Fibroblast of lung (primary cell): Measurements from ENCODE around the gene MLF1. TPM values are rescaled to one million over a fixed set of nuclear protein-coding genes. Genes with fewer than 3 reads are reported as not detected.

Experiments
- DNase-seq, 2 donors: peaks; one replicate each; pipeline versions ENCODE4 v3.0.0 to v3.0.0-alpha.2; 2010; ENCODE audit warnings: low read depth in 2 of 2
- H2AFZ ChIP-seq: 2 replicates; pipeline ENCODE4 v1.5.1; 2012; ENCODE audit warnings: low read length, control low read depth, inconsistent platforms
- H3K27ac ChIP-seq: 2 replicates; pipeline ENCODE4 v1.5.1; 2011; ENCODE audit warnings: low read length, control low read depth; ENCODE audit not compliant: insufficient read depth
- H3K27me3 ChIP-seq: 2 replicates; pipeline ENCODE4 v1.5.1; 2011; ENCODE audit warnings: mild to moderate bottlenecking, low read length; ENCODE audit not compliant: control insufficient read depth, insufficient read depth
- H3K36me3 ChIP-seq: 2 replicates; pipeline ENCODE4 v1.5.1; 2011; ENCODE audit warnings: low read length; ENCODE audit not compliant: control insufficient read depth, insufficient read depth
- H3K4me1 ChIP-seq: 2 replicates; pipeline ENCODE4 v1.5.1; 2011; ENCODE audit warnings: low read length; ENCODE audit not compliant: control insufficient read depth, insufficient read depth; ENCODE audit errors: extremely low read depth
- H3K4me2 ChIP-seq: 2 replicates; pipeline ENCODE4 v1.5.1; 2011; ENCODE audit warnings: low read length, control low read depth; ENCODE audit not compliant: insufficient read depth; ENCODE audit errors: extremely low read depth
- H3K4me3 ChIP-seq, 4 experiments: fragments of 200-600 bp in 1 of 4; sonication (generic) in 1 of 4; replicated peaks in 1 of 4; 2 replicates each; pipeline ENCODE4 v1.5.1; 2011 to 2016; ENCODE audit warnings: low read length in 4 of 4, low read depth in 3 of 4, mild to moderate bottlenecking in 3 of 4, control low read depth in 2 of 4, inconsistent platforms in 1 of 4, mixed read lengths in 1 of 4; ENCODE audit not compliant: insufficient read depth in 1 of 4; ENCODE audit errors: control extremely low read depth in 1 of 4
- H3K79me2 ChIP-seq: 2 replicates; pipeline ENCODE4 v1.5.1; 2012; ENCODE audit warnings: mild to moderate bottlenecking, low read length, inconsistent platforms; ENCODE audit not compliant: control insufficient read depth, insufficient read depth
- H3K9ac ChIP-seq: 2 replicates; pipeline ENCODE4 v1.5.1; 2011; ENCODE audit warnings: mild to moderate bottlenecking, low read length, control low read depth; ENCODE audit not compliant: insufficient read depth
- H3K9me3 ChIP-seq: 2 replicates; pipeline ENCODE4 v1.5.1; 2012; ENCODE audit warnings: low read depth, low read length; ENCODE audit not compliant: control insufficient read depth, insufficient read depth
- H4K20me1 ChIP-seq: 2 replicates; pipeline ENCODE4 v1.5.1; 2011; ENCODE audit warnings: low read length; ENCODE audit not compliant: control insufficient read depth, insufficient read depth; ENCODE audit errors: extremely low read depth
- EZH2 ChIP-seq: IDR thresholded peaks from 2 replicates; pipeline ENCODE4 v1.5.1; 2012; ENCODE audit warnings: low read length, control low read depth, mild to moderate bottlenecking; ENCODE audit errors: missing control alignments
- polyA plus RNA-seq, 2 donors: library from polyadenylated mRNA; depleted of rRNA in 1 of 2; stranded (reverse) in 1 of 2; unstranded in 1 of 2; fragments of >200 nt; gene quantifications; 2 replicates each; pipeline ENCODE4 v1.2.1, GENCODE V29; 2011 to 2012; ENCODE audit warnings: missing spikeins in 1 of 2
- total RNA-seq: library from RNA; depleted of rRNA; stranded (reverse); fragments of >200 nt; gene quantifications from 2 replicates; pipeline ENCODE4 v1.2.1, GENCODE V29; 2014
- TF ChIP-seq, protein P1 (sequence below), 2 donors: IDR thresholded peaks in 1 of 2; conservative IDR thresholded peaks in 1 of 2; 1 replicate in 1 of 2; 2 replicates in 1 of 2; pipeline ENCODE4 v1.5.1; 2011 to 2012; ENCODE audit warnings: low read length in 2 of 2, control low read depth in 1 of 2, inconsistent platforms in 1 of 2, low read depth in 1 of 2, mild to moderate bottlenecking in 1 of 2

MLF1 gene
- total and polyA plus RNA-seq, 2 donors (not counting 1 experiment from before 2014, with no cell fraction given) = 6.9 to 7.9 TPM

DNA sequence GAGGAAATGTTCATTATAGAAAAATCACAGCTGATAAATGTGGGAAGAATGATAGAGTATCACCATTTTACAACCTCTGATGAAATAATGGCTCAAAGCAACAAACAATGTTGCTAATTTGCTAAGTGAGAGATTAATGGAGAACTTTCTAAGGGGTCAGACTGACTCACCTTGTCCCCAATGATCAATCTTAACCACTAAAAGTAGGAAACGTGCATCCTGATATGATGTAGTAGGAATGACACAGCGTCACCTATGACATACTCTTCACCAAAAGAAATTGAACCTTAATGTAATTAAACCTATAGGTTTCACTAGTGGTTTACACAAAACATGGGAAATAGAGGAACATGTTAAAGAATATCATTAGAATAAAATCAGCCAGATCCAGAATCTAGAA lies 35.1 kb upstream of the MLF1 start:
- Histone ChIP-seq H3K79me2 (no peaks in the 10 kb centered on the region), H4K20me1 (no peaks in the 10 kb centered on the region), H2AFZ (no peak overlapping the region), H3K27ac (no peak overlapping the region), H3K9ac (no peak overlapping the region), H3K4me2 (no peak overlapping the region), H3K9me3 (no peaks in the 10 kb centered on the region), H3K4me3 (no peak overlapping the region), H3K4me1 (no peaks in the 10 kb centered on the region), H3K27me3 (no peaks in the 10 kb centered on the region), H3K36me3 (no peaks in the 10 kb centered on the region)
- no peak for DNase-seq
- no peak for TF ChIP-seq EZH2
- TF ChIP-seq, protein P1, sequence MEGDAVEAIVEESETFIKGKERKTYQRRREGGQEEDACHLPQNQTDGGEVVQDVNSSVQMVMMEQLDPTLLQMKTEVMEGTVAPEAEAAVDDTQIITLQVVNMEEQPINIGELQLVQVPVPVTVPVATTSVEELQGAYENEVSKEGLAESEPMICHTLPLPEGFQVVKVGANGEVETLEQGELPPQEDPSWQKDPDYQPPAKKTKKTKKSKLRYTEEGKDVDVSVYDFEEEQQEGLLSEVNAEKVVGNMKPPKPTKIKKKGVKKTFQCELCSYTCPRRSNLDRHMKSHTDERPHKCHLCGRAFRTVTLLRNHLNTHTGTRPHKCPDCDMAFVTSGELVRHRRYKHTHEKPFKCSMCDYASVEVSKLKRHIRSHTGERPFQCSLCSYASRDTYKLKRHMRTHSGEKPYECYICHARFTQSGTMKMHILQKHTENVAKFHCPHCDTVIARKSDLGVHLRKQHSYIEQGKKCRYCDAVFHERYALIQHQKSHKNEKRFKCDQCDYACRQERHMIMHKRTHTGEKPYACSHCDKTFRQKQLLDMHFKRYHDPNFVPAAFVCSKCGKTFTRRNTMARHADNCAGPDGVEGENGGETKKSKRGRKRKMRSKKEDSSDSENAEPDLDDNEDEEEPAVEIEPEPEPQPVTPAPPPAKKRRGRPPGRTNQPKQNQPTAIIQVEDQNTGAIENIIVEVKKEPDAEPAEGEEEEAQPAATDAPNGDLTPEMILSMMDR (conservative IDR thresholded peaks at IDR 0.05 in 1 of 2, IDR thresholded peaks at IDR 0.05 in 1 of 2; ENCODE audit: low read depth in 1 of 2, low read length in 2 of 2) = no peak

DNA sequence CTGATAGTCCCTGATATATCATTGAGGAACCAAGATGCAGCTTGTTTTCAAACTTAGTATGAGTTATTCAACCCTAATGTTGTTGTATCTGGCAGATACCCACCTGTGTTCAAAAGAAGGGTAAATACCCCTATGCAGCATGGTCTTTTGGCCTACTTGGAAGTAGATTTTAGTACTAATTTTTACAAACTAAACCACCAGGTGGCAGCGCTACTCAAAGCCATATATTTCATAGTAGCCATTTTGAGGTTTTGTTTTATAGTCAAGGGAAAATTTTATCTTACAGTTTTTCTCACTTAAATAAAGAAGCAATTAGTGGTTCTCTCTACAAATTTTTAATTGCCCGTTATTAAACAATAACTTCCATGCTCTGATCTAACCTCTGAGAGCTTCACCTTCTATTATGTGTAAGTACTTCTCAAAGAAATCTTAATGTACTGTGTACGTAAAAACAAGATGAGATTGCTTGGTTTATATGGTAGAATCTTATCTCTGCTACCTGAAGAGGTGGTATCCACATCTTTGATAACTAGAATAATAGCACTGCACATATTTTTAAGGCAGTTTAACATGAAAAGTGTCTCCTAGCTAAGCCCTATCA lies 31.5 kb upstream of the MLF1 start:
- H3K36me3 ChIP-seq = no peaks in the 10 kb centered on the region
- H3K9me3 ChIP-seq = no peaks in the 10 kb centered on the region
- no peaks in the 10 kb centered on the region for H3K4me1 ChIP-seq
- H4K20me1 ChIP-seq = no peaks in the 10 kb centered on the region
- TF ChIP-seq EZH2 = no peak
- TF ChIP-seq, protein P1 (conservative IDR thresholded peaks at IDR 0.05 in 1 of 2, IDR thresholded peaks at IDR 0.05 in 1 of 2; ENCODE audit: low read depth in 1 of 2, low read length in 2 of 2) = peak; percentile 37 to 55
- H3K79me2 ChIP-seq = no peaks in the 10 kb centered on the region
- H3K9ac ChIP-seq = no peak overlapping the region
- H2AFZ ChIP-seq = peak overlapping the region; percentile 91
- no peak overlapping the region for H3K27ac ChIP-seq
- no peak overlapping the region for H3K4me3 ChIP-seq
- H3K4me2 ChIP-seq = no peak overlapping the region
- no peaks in the 10 kb centered on the region for H3K27me3 ChIP-seq
- DNase-seq = peak; percentile 44 to 73

- Histone ChIP-seq H3K79me2 (no peaks in the 10 kb centered on the region), H3K9ac (no peak overlapping the region), H3K27ac (no peak overlapping the region), H3K4me3 (no peak overlapping the region), H2AFZ (peak overlapping the region; percentile 91), H3K4me1 (no peaks in the 10 kb centered on the region), H3K9me3 (no peaks in the 10 kb centered on the region), H3K4me2 (no peak overlapping the region), H4K20me1 (no peaks in the 10 kb centered on the region), H3K27me3 (no peaks in the 10 kb centered on the region), H3K36me3 (no peaks in the 10 kb centered on the region)
- no peak for TF ChIP-seq EZH2
- TF ChIP-seq, protein P1 (conservative IDR thresholded peaks at IDR 0.05 in 1 of 2, IDR thresholded peaks at IDR 0.05 in 1 of 2; ENCODE audit: low read depth in 1 of 2, low read length in 2 of 2) = no peak
- DNase-seq = no peak
Observed at GRCh38 chr3:158540066-158540465, 30.9 kb upstream of the MLF1 start.
